SK-N-SH treated with all-trans-retinoic acid at 6 μM for 48 hours (cell line): Measurements from ENCODE around the gene ST6GALNAC1.

Source experiments
- CSDC2 ChIP-seq: fragments of 250-450 bp; sonication (Bioruptor Pico); IDR thresholded peaks from 2 replicates; pipeline ENCODE4 v1.5.0; 2020; ENCODE audit warnings: mild to moderate bottlenecking, moderate library complexity
- GLIS3 ChIP-seq: fragments of 250-450 bp; sonication (Bioruptor Pico); IDR thresholded peaks from 2 replicates; pipeline ENCODE4 v1.5.0; 2020; ENCODE audit warnings: mild to moderate bottlenecking, moderate library complexity
- ISL1 ChIP-seq: fragments of 250-450 bp; sonication (Bioruptor Pico); IDR thresholded peaks from 2 replicates; pipeline ENCODE4 v2.1.2; 2022; ENCODE audit warnings: mild to moderate bottlenecking, moderate library complexity
- PPARA ChIP-seq: fragments of 250-450 bp; sonication (Bioruptor Pico); IDR thresholded peaks from 2 replicates; pipeline ENCODE4 v1.5.0; 2020; ENCODE audit warnings: mild to moderate bottlenecking, borderline replicate concordance
- RARB ChIP-seq: fragments of 250-450 bp; sonication (Bioruptor Pico); IDR thresholded peaks from 2 replicates; pipeline ENCODE4 v1.8.0; 2021; ENCODE audit warnings: mild to moderate bottlenecking, moderate library complexity
- ZC3H10 ChIP-seq: fragments of 250-450 bp; sonication (Bioruptor Pico); IDR thresholded peaks from 2 replicates; pipeline ENCODE4 v1.5.1; 2021; ENCODE audit warnings: mild to moderate bottlenecking, moderate library complexity
- ZFP30 ChIP-seq: fragments of 450-650 bp; formaldehyde crosslinking; IDR thresholded peaks from 2 replicates; pipeline ENCODE4 v1.5.0; 2022; ENCODE audit warnings: mild to moderate bottlenecking, moderate library complexity
- TF ChIP-seq, protein P1 (sequence below): fragments of 250-450 bp; sonication (Bioruptor Pico); IDR thresholded peaks from 2 replicates; pipeline ENCODE4 v1.8.0; 2021; ENCODE audit warnings: low read depth, mild to moderate bottlenecking, moderate library complexity, borderline replicate concordance
- TF ChIP-seq, protein P2 (sequence below): fragments of 250-450 bp; sonication (Bioruptor Pico); IDR thresholded peaks from 2 replicates; pipeline ENCODE4 v1.5.1; 2021; ENCODE audit warnings: mild to moderate bottlenecking, moderate library complexity
- TF ChIP-seq, protein P3 (sequence below): fragments of 250-450 bp; sonication (Bioruptor Pico); IDR thresholded peaks from 2 replicates; pipeline ENCODE4 v1.8.0; 2020; ENCODE audit warnings: mild to moderate bottlenecking, moderate library complexity, borderline replicate concordance
- TF ChIP-seq, protein P4 (sequence below): fragments of 250-450 bp; sonication (Bioruptor Pico); IDR thresholded peaks from 2 replicates; pipeline ENCODE4 v1.5.1; 2020; ENCODE audit warnings: low read depth, mild to moderate bottlenecking, moderate library complexity
- TF ChIP-seq, protein P5 (sequence below): fragments of 250-450 bp; sonication (Bioruptor Pico); IDR thresholded peaks from 2 replicates; pipeline ENCODE4 v1.5.0; 2020; ENCODE audit warnings: mild to moderate bottlenecking, moderate library complexity

DNA sequence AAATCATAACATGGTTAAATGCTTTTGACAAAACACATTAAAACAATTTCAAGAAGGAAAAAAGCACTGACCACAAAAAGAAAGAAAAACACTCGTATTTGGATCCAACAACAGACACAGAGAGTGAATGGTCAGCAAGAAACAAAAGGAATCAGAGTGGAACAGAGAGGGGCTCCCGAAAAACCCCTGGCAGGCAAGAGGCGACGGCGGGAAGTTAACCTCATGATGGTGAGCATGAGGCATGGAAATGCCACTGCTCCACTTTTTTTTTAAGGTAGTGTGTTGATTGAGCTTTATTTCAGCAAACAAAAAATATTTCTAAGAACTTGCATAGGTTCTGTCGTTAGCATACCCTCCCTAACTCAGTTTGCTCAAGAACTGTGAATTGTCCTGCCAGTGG lies 32.1 kb upstream of the ST6GALNAC1 start:
- TF ChIP-seq ISL1 (CRISPR knock-in tag) (no peak), RARB (CRISPR knock-in tag) (no peak), GLIS3 (CRISPR knock-in tag) (no peak), PPARA (no peak), ZC3H10 (CRISPR knock-in tag) (no peak), CSDC2 (CRISPR knock-in tag) (no peak), ZFP30 (no peak)
- TF ChIP-seq, protein P1, sequence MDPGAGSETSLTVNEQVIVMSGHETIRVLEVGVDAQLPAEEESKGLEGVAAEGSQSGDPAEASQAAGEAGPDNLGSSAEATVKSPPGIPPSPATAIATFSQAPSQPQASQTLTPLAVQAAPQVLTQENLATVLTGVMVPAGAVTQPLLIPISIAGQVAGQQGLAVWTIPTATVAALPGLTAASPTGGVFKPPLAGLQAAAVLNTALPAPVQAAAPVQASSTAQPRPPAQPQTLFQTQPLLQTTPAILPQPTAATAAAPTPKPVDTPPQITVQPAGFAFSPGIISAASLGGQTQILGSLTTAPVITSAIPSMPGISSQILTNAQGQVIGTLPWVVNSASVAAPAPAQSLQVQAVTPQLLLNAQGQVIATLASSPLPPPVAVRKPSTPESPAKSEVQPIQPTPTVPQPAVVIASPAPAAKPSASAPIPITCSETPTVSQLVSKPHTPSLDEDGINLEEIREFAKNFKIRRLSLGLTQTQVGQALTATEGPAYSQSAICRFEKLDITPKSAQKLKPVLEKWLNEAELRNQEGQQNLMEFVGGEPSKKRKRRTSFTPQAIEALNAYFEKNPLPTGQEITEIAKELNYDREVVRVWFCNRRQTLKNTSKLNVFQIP (CRISPR knock-in tag): no peak
- TF ChIP-seq, protein P2, sequence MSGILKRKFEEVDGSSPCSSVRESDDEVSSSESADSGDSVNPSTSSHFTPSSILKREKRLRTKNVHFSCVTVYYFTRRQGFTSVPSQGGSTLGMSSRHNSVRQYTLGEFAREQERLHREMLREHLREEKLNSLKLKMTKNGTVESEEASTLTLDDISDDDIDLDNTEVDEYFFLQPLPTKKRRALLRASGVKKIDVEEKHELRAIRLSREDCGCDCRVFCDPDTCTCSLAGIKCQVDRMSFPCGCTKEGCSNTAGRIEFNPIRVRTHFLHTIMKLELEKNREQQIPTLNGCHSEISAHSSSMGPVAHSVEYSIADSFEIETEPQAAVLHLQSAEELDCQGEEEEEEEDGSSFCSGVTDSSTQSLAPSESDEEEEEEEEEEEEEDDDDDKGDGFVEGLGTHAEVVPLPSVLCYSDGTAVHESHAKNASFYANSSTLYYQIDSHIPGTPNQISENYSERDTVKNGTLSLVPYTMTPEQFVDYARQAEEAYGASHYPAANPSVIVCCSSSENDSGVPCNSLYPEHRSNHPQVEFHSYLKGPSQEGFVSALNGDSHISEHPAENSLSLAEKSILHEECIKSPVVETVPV: no peak
- TF ChIP-seq, protein P3, sequence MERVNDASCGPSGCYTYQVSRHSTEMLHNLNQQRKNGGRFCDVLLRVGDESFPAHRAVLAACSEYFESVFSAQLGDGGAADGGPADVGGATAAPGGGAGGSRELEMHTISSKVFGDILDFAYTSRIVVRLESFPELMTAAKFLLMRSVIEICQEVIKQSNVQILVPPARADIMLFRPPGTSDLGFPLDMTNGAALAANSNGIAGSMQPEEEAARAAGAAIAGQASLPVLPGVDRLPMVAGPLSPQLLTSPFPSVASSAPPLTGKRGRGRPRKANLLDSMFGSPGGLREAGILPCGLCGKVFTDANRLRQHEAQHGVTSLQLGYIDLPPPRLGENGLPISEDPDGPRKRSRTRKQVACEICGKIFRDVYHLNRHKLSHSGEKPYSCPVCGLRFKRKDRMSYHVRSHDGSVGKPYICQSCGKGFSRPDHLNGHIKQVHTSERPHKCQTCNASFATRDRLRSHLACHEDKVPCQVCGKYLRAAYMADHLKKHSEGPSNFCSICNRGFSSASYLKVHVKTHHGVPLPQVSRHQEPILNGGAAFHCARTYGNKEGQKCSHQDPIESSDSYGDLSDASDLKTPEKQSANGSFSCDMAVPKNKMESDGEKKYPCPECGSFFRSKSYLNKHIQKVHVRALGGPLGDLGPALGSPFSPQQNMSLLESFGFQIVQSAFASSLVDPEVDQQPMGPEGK: no peak
- TF ChIP-seq, protein P4, sequence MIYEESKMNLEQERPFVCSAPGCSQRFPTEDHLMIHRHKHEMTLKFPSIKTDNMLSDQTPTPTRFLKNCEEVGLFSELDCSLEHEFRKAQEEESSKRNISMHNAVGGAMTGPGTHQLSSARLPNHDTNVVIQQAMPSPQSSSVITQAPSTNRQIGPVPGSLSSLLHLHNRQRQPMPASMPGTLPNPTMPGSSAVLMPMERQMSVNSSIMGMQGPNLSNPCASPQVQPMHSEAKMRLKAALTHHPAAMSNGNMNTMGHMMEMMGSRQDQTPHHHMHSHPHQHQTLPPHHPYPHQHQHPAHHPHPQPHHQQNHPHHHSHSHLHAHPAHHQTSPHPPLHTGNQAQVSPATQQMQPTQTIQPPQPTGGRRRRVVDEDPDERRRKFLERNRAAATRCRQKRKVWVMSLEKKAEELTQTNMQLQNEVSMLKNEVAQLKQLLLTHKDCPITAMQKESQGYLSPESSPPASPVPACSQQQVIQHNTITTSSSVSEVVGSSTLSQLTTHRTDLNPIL: no peak
- TF ChIP-seq, protein P5, sequence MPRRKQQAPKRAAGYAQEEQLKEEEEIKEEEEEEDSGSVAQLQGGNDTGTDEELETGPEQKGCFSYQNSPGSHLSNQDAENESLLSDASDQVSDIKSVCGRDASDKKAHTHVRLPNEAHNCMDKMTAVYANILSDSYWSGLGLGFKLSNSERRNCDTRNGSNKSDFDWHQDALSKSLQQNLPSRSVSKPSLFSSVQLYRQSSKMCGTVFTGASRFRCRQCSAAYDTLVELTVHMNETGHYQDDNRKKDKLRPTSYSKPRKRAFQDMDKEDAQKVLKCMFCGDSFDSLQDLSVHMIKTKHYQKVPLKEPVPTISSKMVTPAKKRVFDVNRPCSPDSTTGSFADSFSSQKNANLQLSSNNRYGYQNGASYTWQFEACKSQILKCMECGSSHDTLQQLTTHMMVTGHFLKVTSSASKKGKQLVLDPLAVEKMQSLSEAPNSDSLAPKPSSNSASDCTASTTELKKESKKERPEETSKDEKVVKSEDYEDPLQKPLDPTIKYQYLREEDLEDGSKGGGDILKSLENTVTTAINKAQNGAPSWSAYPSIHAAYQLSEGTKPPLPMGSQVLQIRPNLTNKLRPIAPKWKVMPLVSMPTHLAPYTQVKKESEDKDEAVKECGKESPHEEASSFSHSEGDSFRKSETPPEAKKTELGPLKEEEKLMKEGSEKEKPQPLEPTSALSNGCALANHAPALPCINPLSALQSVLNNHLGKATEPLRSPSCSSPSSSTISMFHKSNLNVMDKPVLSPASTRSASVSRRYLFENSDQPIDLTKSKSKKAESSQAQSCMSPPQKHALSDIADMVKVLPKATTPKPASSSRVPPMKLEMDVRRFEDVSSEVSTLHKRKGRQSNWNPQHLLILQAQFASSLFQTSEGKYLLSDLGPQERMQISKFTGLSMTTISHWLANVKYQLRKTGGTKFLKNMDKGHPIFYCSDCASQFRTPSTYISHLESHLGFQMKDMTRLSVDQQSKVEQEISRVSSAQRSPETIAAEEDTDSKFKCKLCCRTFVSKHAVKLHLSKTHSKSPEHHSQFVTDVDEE (CRISPR knock-in tag): no peak
